T-helper 1 cell treated with Interleukin-12 subunit alpha and Interleukin-12 subunit beta and Interleukin-4 antibody, amounts not matched to agents 30 μg/mL and 1 μg/mL, for 36 hours (primary cell): Measurements from ENCODE around the gene CNNM2.

Experiments used
- H3K27ac Mint-ChIP-seq: one replicate; pipeline ENCODE4 v1.8.0; 2021; ENCODE audit warnings: mild to moderate bottlenecking, mixed read lengths
- H3K27me3 Mint-ChIP-seq: one replicate; pipeline ENCODE4 v1.8.0; 2021; ENCODE audit warnings: low read depth, mixed read lengths
- H3K36me3 Mint-ChIP-seq: one replicate; pipeline ENCODE4 v1.8.0; 2021; ENCODE audit warnings: low read depth, mixed read lengths
- H3K4me1 Mint-ChIP-seq: one replicate; pipeline ENCODE4 v1.8.0; 2021; ENCODE audit warnings: low read depth, mixed read lengths
- H3K4me3 Mint-ChIP-seq: one replicate; pipeline ENCODE4 v1.8.0; 2021; ENCODE audit warnings: mild to moderate bottlenecking, moderate library complexity, mixed read lengths
- H3K9me3 Mint-ChIP-seq: one replicate; pipeline ENCODE4 v1.8.0; 2021; ENCODE audit warnings: mixed read lengths

CNNM2 gene

GRCh38 chr10:103077491-103078308 is 159.6 kb downstream of the CNNM2 start:
- Mint-ChIP-seq H3K36me3 (peaks cover 3% of the 10 kb centered on the region), H3K27ac (no peak overlapping the region), H3K4me1 (no peaks in the 10 kb centered on the region), H3K9me3 (no peaks in the 10 kb centered on the region), H3K27me3 (no peaks in the 10 kb centered on the region), H3K4me3 (no peak overlapping the region)

- Mint-ChIP-seq H3K9me3 (no peaks in the 10 kb centered on the region), H3K4me1 (no peaks in the 10 kb centered on the region), H3K27me3 (no peaks in the 10 kb centered on the region), H3K4me3 (no peak overlapping the region), H3K27ac (no peak overlapping the region), H3K36me3 (peaks cover 5% of the 10 kb centered on the region)
Measured at GRCh38 chr10:103078309-103078615, 160.2 kb downstream of the CNNM2 start.

GRCh38 chr10:103078676-103079075 is 160.6 kb downstream of the CNNM2 start:
- H3K27me3 Mint-ChIP-seq, result no peaks in the 10 kb centered on the region

DNA sequence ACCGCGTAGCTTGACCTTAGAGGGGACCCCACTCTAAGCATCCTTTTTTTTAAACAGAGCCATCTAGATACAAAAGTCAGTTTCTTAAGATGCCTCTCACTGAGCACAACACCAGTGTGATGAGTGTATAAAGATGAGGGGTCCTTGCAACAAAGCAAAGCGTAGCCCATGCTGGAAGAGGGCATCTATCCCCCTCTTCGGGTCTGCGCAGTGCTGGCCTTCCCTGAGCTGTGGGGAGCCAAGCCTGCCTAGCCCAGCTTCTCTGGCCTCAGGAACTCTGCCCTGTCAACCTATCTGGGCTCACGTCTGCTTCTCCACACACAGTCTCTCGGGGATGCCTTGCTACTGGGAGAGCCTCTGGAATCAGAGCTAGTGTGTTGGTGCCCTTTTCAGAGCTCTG is 161.0 kb downstream of the CNNM2 start:
- Mint-ChIP-seq H3K27me3 (no peaks in the 10 kb centered on the region), H3K4me3 (no peak overlapping the region), H3K27ac (no peak overlapping the region), H3K9me3 (no peaks in the 10 kb centered on the region), H3K4me1 (no peaks in the 10 kb centered on the region), H3K36me3 (peaks cover 5% of the 10 kb centered on the region)

More at GRCh38 chr10:103078676-103079075, 160.6 kb downstream of the CNNM2 start:
- no peak overlapping the region for H3K4me3 Mint-ChIP-seq
- peaks cover 5% of the 10 kb centered on the region for H3K36me3 Mint-ChIP-seq
- H3K4me1 Mint-ChIP-seq, result no peaks in the 10 kb centered on the region
- no peak overlapping the region for H3K27ac Mint-ChIP-seq
- H3K9me3 Mint-ChIP-seq, result no peaks in the 10 kb centered on the region

GRCh38 chr10:103079946-103080345 is 161.9 kb downstream of the CNNM2 start:
- H3K27ac Mint-ChIP-seq, result no peak overlapping the region
- H3K27me3 Mint-ChIP-seq, result no peaks in the 10 kb centered on the region
- H3K36me3 Mint-ChIP-seq, result peaks cover 5% of the 10 kb centered on the region
- H3K9me3 Mint-ChIP-seq, result no peaks in the 10 kb centered on the region
- H3K4me3 Mint-ChIP-seq, result no peak overlapping the region
- no peaks in the 10 kb centered on the region for H3K4me1 Mint-ChIP-seq

DNA sequence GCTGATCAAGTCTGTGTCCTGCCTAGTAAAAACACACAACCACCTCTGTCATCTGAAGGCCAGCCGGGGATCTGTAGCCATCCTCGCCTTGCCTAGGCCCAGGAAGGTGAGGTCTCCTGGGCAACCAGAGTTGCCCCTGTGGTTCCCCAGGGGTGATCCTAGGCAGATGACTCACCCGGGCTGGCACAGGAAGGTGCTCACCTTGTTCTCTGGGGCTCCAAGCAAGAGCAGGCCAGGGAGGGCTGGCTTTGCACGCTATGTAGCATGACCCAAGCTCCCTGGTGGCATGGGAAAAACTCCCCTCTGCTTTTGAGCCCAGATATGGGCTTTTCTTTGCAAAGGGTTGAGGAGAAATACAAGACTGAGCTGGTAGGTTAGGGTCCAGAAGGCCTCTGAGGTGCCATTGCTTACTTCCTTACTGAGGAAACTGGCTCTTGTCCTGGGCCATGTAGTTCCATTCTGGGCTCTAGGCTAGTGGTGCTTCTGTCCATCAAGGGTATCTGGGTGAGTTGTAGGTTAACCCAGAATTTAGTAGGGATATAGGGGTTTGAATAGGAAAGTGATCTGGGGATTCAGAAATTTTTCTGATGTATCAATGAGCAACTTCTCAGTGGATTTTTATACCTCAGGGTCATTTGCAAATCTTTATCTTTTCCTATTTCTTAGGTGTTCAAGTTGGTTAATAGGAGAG is 162.9 kb downstream of the CNNM2 start:
- H3K36me3 Mint-ChIP-seq, result peaks cover 12% of the 10 kb centered on the region
- H3K4me1 Mint-ChIP-seq, result no peaks in the 10 kb centered on the region
- no peak overlapping the region for H3K4me3 Mint-ChIP-seq
- no peaks in the 10 kb centered on the region for H3K27me3 Mint-ChIP-seq
- H3K9me3 Mint-ChIP-seq, result no peaks in the 10 kb centered on the region
- no peak overlapping the region for H3K27ac Mint-ChIP-seq

- Mint-ChIP-seq H3K4me1 (no peaks in the 10 kb centered on the region), H3K27ac (no peak overlapping the region), H3K27me3 (no peaks in the 10 kb centered on the region), H3K36me3 (peaks cover 10% of the 10 kb centered on the region), H3K9me3 (no peaks in the 10 kb centered on the region), H3K4me3 (no peak overlapping the region)
Measured at GRCh38 chr10:103082683-103083082, 164.6 kb downstream of the CNNM2 start.

GRCh38 chr10:103083266-103083976 is 165.3 kb downstream of the CNNM2 start:
- H3K36me3 Mint-ChIP-seq, result peaks cover 15% of the 10 kb centered on the region
- no peaks in the 10 kb centered on the region for H3K27me3 Mint-ChIP-seq
- H3K27ac Mint-ChIP-seq, result no peak overlapping the region
- H3K4me3 Mint-ChIP-seq, result no peak overlapping the region
- no peaks in the 10 kb centered on the region for H3K9me3 Mint-ChIP-seq
- H3K4me1 Mint-ChIP-seq, result no peaks in the 10 kb centered on the region

- no peak overlapping the region for H3K27ac Mint-ChIP-seq
- peaks cover 19% of the 10 kb centered on the region for H3K36me3 Mint-ChIP-seq
Measured at GRCh38 chr10:103083977-103084320, 165.9 kb downstream of the CNNM2 start.

DNA sequence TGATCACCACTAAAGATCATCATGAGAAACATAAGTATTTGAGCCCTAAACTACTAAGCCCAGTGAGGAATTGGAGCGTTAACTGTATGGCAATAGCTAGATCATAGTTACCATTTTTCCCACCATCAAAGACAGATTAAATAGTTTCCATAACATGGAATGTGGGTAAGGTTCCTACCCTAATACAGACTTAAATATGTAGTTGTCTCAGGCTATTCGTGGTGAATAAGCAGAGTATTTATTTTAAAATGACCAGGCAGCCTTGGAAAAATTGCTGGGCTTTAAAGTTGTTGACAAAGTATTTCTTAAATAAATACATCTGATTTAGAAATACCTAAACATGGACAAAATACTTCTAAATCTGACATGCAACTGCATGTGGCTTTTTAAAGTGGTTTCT is 168.2 kb downstream of the CNNM2 start:
- Mint-ChIP-seq H3K27me3 (no peaks in the 10 kb centered on the region), H3K4me1 (no peaks in the 10 kb centered on the region), H3K36me3 (peaks cover 38% of the 10 kb centered on the region), H3K4me3 (no peak overlapping the region), H3K9me3 (no peaks in the 10 kb centered on the region), H3K27ac (no peak overlapping the region)

More at GRCh38 chr10:103083977-103084320, 165.9 kb downstream of the CNNM2 start:
- Mint-ChIP-seq H3K4me1 (no peaks in the 10 kb centered on the region), H3K4me3 (no peak overlapping the region), H3K9me3 (no peaks in the 10 kb centered on the region), H3K27me3 (no peaks in the 10 kb centered on the region)

DNA sequence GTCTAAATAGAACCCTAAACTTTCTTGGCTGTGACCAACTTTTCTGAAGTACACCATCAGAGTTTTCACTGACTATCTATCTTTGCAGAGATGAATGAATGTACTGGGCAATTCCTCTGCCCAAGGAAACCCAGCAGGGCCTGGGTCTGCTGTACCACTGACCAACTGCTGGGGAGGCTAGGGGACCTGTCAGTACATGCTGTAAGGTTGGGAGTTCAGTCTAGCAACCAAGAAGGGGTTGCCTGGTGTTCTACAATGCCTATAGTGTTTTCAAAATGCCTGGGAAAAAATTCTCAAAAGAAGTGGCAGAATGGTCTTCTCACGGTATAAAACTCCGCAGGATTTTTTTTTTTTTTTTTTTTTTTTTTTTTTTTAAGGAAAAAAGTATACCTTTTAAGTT is 168.7 kb downstream of the CNNM2 start:
- H3K27me3 Mint-ChIP-seq, result no peaks in the 10 kb centered on the region
- no peaks in the 10 kb centered on the region for H3K4me1 Mint-ChIP-seq
- H3K36me3 Mint-ChIP-seq, result peaks cover 42% of the 10 kb centered on the region
- no peak overlapping the region for H3K27ac Mint-ChIP-seq
- H3K9me3 Mint-ChIP-seq, result no peaks in the 10 kb centered on the region
- no peak overlapping the region for H3K4me3 Mint-ChIP-seq

DNA sequence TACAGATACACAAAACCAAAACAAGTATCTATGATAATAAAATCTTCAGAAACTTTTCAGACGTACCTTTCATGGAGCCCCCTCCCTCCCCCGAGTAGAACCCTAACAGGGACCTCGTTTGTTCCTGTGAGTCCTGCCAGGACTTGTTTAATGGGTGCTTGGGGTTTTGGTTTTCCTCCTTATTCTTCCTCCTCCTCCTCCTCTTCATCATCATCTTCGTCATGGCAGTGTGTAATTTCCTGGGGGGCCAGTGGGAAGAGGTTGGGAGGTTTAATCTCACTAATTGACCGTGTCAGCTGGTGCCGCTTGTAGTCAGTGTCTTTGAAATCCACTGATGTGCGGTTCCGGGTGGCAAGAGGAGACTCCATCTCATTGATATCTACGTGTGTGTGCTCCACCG is 171.4 kb downstream of the CNNM2 start:
- no peaks in the 10 kb centered on the region for H3K27me3 Mint-ChIP-seq
- no peaks in the 10 kb centered on the region for H3K9me3 Mint-ChIP-seq
- no peaks in the 10 kb centered on the region for H3K4me1 Mint-ChIP-seq
- no peak overlapping the region for H3K4me3 Mint-ChIP-seq
- H3K36me3 Mint-ChIP-seq, result peaks cover 59% of the 10 kb centered on the region
- H3K27ac Mint-ChIP-seq, result no peak overlapping the region

DNA sequence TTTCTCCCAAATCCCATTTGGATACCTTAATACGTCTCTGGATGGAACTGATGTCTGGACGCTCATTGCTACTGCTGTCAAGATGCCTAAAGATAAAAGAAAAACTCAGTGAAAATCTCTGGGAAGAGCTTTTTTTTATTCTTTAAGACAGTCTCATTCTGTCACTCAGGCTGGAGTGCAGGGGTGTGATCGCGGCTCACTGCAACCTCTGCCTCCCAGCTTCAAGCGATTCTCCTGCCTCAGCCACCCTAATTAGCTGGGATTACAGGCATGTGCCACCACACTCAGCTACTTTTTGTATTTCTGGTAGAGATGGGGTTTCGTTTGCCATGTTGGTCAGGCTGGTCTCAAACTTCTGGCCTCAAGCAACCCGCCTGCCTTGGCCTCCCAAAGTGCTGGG is 172.8 kb downstream of the CNNM2 start:
- H3K9me3 Mint-ChIP-seq, result no peaks in the 10 kb centered on the region
- no peaks in the 10 kb centered on the region for H3K4me1 Mint-ChIP-seq
- no peaks in the 10 kb centered on the region for H3K27me3 Mint-ChIP-seq
- H3K4me3 Mint-ChIP-seq, result no peak overlapping the region
- H3K36me3 Mint-ChIP-seq, result peaks cover 56% of the 10 kb centered on the region
- no peak overlapping the region for H3K27ac Mint-ChIP-seq

DNA sequence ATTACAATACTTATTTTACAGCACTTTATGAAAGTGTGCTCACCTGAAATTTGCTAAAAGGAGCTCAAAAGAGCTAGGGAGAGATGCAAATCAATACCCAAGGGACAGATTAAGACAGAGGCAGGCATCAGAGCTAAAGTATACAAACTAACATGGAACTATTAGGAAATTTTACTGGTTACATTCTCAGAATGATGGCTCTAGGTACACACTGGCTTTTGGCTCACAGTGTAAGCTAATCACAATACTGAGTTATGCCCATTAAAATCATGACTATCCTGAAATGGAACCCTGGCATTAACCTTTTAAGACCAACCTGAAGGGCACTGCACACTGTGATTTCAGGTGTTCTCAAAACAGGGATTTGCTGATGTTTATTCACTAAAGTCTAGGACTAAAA is 176.9 kb downstream of the CNNM2 start:
- H3K27me3 Mint-ChIP-seq, result no peaks in the 10 kb centered on the region
- peaks cover 48% of the 10 kb centered on the region for H3K36me3 Mint-ChIP-seq
- no peak overlapping the region for H3K27ac Mint-ChIP-seq
- no peak overlapping the region for H3K4me3 Mint-ChIP-seq
- H3K4me1 Mint-ChIP-seq, result no peaks in the 10 kb centered on the region
- H3K9me3 Mint-ChIP-seq, result no peaks in the 10 kb centered on the region

DNA sequence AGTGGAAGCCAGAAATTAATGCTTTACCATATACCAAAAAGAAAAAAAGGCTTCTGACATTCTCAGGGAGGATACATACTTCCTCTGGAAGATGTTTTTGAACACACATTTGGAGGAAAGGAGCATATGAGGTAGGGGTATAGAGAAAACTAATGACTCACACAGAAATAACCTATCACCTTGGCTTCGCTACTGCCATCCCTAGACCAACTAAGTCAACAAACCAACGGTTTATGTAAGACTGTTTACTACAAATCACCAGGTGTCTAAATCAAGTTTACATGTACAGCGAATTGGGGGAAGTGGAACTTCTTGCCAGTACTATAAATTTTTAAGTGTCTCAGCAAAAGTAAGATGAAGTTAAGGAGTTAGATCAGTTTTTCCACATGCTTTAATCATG is 178.0 kb downstream of the CNNM2 start:
- Mint-ChIP-seq H3K9me3 (no peaks in the 10 kb centered on the region), H3K4me1 (no peaks in the 10 kb centered on the region), H3K36me3 (peaks cover 40% of the 10 kb centered on the region), H3K27ac (no peak overlapping the region), H3K4me3 (no peak overlapping the region), H3K27me3 (no peaks in the 10 kb centered on the region)
